D341Med (cell line): Measurements from ENCODE around the gene TMEM120B.
"Not testable (repeated sequence)": the region's sequence is repeated elsewhere in the genome, so short reads cannot be mapped to it uniquely, and the experiment has no call there.

ENCODE experiments used
- DNase-seq: peaks from one replicate; pipeline ENCODE4 v3.0.0; 2012; ENCODE audit warnings: low spot score

Gene TMEM120B

GRCh38 chr12:121712461-121713256, at the start of gene TMEM120B:
TMEM120B (plus strand) TSS chr12:121712752; CDS start chr12:121712896, 144 bp downstream.
- peak; percentile 98 for DNase-seq

- no peak for DNase-seq
These were observed 49.0 kb upstream of the TMEM120B start for GRCh38 chr12:121663610-121663929.

GRCh38 chr12:121666829-121667228, 45.7 kb upstream of the TMEM120B start:
- not testable (repeated sequence) for DNase-seq

- DNase-seq, result peak; percentile 77
These were observed 43.6 kb upstream of the TMEM120B start for GRCh38 chr12:121668750-121669520.

- no peak for DNase-seq
These were observed 43.0 kb upstream of the TMEM120B start, which contains the start of gene MORN3 for GRCh38 chr12:121669521-121669900. MORN3 (minus strand) TSS chr12:121669654; CDS start chr12:121669483, 171 bp downstream.

GRCh38 chr12:121673013-121673511, 39.5 kb upstream of the TMEM120B start:
- DNase-seq, result no peak

GRCh38 chr12:121676190-121676589, 36.4 kb upstream of the TMEM120B start:
- no peak for DNase-seq

GRCh38 chr12:121678305-121678704, 34.2 kb upstream of the TMEM120B start:
- DNase-seq, result no peak

GRCh38 chr12:121678716-121679300, 33.7 kb upstream of the TMEM120B start:
- DNase-seq, result no peak

GRCh38 chr12:121679661-121680197, 32.8 kb upstream of the TMEM120B start:
- not testable (repeated sequence) for DNase-seq

GRCh38 chr12:121688966-121689365, 23.6 kb upstream of the TMEM120B start:
- DNase-seq, result no peak

- no peak for DNase-seq
These were observed 23.1 kb upstream of the TMEM120B start for GRCh38 chr12:121689430-121689829.

GRCh38 chr12:121692744-121693143, 19.8 kb upstream of the TMEM120B start:
- not testable (repeated sequence) for DNase-seq

GRCh38 chr12:121693155-121693687, 19.3 kb upstream of the TMEM120B start:
- DNase-seq, result no peak

GRCh38 chr12:121697093-121697698, 15.4 kb upstream of the TMEM120B start:
- peak; percentile 59 for DNase-seq

- DNase-seq, result not testable (repeated sequence)
These were observed 14.7 kb upstream of the TMEM120B start for GRCh38 chr12:121697861-121698260.

GRCh38 chr12:121701667-121702277, 10.8 kb upstream of the TMEM120B start:
- DNase-seq, result no peak

- no peak for DNase-seq
These were observed 9.6 kb upstream of the TMEM120B start for GRCh38 chr12:121702944-121703343.

GRCh38 chr12:121705514-121705913, 7.0 kb upstream of the TMEM120B start:
- DNase-seq, result no peak

GRCh38 chr12:121708313-121709063, 4.1 kb upstream of the TMEM120B start:
- no peak for DNase-seq
